Vagina (tissue), 2 donors: ENCODE data around the gene IBA57. TPM values are rescaled to one million over a fixed set of nuclear protein-coding genes. Genes with fewer than 3 reads are reported as not detected.
"Not testable (repeated sequence)": the region's sequence is repeated elsewhere in the genome, so short reads cannot be mapped to it uniquely, and the experiment has no call there.

Experiments
- DNase-seq, 2 donors: peaks; one replicate each; pipeline ENCODE4 v3.0.0-alpha.2; 2017; ENCODE audit errors: extremely low spot score in 2 of 2
- H3K27ac ChIP-seq: fragments of 200-600 bp; sonication (generic); one replicate; pipeline ENCODE4 v1.5.1; 2019
- H3K27me3 ChIP-seq: fragments of 200-600 bp; sonication (generic); one replicate; pipeline ENCODE4 v1.5.1; 2019
- H3K36me3 ChIP-seq, 2 donors: fragments of 200-600 bp; sonication (generic); one replicate each; pipeline ENCODE4 v1.5.1; 2017 to 2019
- H3K4me1 ChIP-seq: fragments of 200-600 bp; sonication (generic); one replicate; pipeline ENCODE4 v1.5.1; 2019
- H3K4me3 ChIP-seq, 2 donors: fragments of 200-600 bp; sonication (generic); 1 replicate in 1 of 2; 2 replicates in 1 of 2; pipeline ENCODE4 v1.5.1; 2016 to 2019
- H3K9me3 ChIP-seq: fragments of 200-600 bp; sonication (generic); one replicate; pipeline ENCODE4 v1.5.1; 2019
- CTCF ChIP-seq, 3 experiments: fragments of 450-650 bp in 2 of 3; fragments of 200-600 bp in 1 of 3; sonication (generic) in 1 of 3; IDR thresholded peaks; one replicate each; pipeline ENCODE4 v1.5.1; 2017 to 2019; ENCODE audit warnings: antibody characterized with exemption in 3 of 3, mild to moderate bottlenecking in 2 of 3, moderate library complexity in 2 of 3
- POLR2A ChIP-seq, 2 donors: fragments of 450-650 bp; IDR thresholded peaks; one replicate each; pipeline ENCODE4 v1.6.1; 2017; ENCODE audit warnings: antibody characterized with exemption in 2 of 2, mild to moderate bottlenecking in 2 of 2, moderate library complexity in 2 of 2
- POLR2AphosphoS5 ChIP-seq, 2 donors: sonication (generic); formaldehyde crosslinking; IDR thresholded peaks; one replicate each; pipeline ENCODE4 v1.9.0; 2017; ENCODE audit warnings: antibody characterized with exemption in 2 of 2, mild to moderate bottlenecking in 2 of 2, low read depth in 1 of 2; ENCODE audit not compliant: insufficient read depth in 1 of 2
- intact Hi-C: fragments of 100-400 bp; cut with DNase I; formaldehyde crosslinking; loops from one replicate; pipeline ENCODE4 v1.15.1; 2023
- total RNA-seq: library from RNA; depleted of rRNA; stranded (reverse); fragments of >200 nt; gene quantifications from one replicate; pipeline ENCODE4 v1.2.3, GENCODE V29; 2016

IBA57 gene
- total RNA-seq, 1 donor from 2014 or later, result 3.4 TPM

DNA sequence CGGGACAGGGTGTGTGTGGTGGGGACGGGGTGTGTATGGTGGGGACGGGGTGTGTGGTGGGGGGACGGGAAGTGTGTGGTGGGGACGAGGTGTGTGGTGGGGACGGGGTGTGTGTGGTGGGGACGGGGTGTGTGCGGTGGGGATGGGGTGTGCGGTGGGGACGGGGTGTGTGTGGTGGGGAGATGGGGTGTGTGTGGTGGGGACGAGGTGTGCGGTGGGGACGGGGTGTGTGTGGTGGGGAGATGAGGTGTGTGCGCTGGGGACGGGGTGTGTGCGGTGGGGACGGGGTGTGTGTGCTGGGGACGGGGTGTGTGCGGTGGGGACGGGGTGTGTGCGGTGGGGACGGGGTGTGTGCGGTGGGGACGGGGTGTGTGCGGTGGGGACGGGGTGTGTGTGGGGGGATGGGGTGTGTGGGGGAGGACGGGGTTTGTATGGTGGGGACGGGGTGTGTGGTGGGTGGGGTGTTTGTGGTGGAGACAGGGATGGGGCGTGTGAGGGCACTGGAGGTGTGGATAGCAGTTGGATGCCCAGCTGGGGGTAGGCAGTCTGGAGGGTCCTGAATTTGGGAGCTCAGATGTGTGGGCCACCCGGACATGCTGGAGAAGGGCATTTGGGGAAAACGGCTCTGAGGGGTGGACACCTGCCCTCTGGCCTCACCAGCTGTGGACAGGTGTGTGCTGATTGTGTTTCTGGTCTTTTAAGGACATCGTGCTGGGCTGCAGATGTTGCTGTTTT, 16.9 kb downstream of the IBA57 start:
- no peaks in the 10 kb centered on the region for H3K36me3 ChIP-seq
- intact Hi-C loops, result no loop called here
- no peaks in the 10 kb centered on the region for H3K9me3 ChIP-seq
- no peak overlapping the region for H3K4me3 ChIP-seq
- no peak for DNase-seq
- H3K4me1 ChIP-seq, result no peaks in the 10 kb centered on the region
- TF ChIP-seq POLR2AphosphoS5 (IDR thresholded peaks at IDR 0.05; ENCODE audit: insufficient read depth in 1 of 2, low read depth in 1 of 2), result no peak
- no peak for TF ChIP-seq POLR2A (IDR thresholded peaks at IDR 0.05)
- TF ChIP-seq CTCF (IDR thresholded peaks at IDR 0.05), result no peak
- no peaks in the 10 kb centered on the region for H3K27me3 ChIP-seq
- no peak overlapping the region for H3K27ac ChIP-seq

- intact Hi-C loops, result no loop called here
- DNase-seq, result no peak
Measured at GRCh38 chr1:228184152-228184551, 18.5 kb downstream of the IBA57 start.

GRCh38 chr1:228185641-228185965, 20.0 kb downstream of the IBA57 start:
- DNase-seq, result no peak
- TF ChIP-seq POLR2A (IDR thresholded peaks at IDR 0.05) (no peak), POLR2AphosphoS5 (IDR thresholded peaks at IDR 0.05; ENCODE audit: insufficient read depth in 1 of 2, low read depth in 1 of 2) (no peak), CTCF (IDR thresholded peaks at IDR 0.05) (no peak)
- intact Hi-C loops, result no loop called here

More at GRCh38 chr1:228184152-228184551, 18.5 kb downstream of the IBA57 start:
- Histone ChIP-seq H3K4me1 (no peaks in the 10 kb centered on the region), H3K36me3 (no peaks in the 10 kb centered on the region), H3K27ac (no peak overlapping the region), H3K9me3 (no peaks in the 10 kb centered on the region), H3K27me3 (no peaks in the 10 kb centered on the region), H3K4me3 (no peak overlapping the region)
- no peak for TF ChIP-seq POLR2A (IDR thresholded peaks at IDR 0.05)
- TF ChIP-seq CTCF (IDR thresholded peaks at IDR 0.05), result no peak
- no peak for TF ChIP-seq POLR2AphosphoS5 (IDR thresholded peaks at IDR 0.05; ENCODE audit: insufficient read depth in 1 of 2, low read depth in 1 of 2)

GRCh38 chr1:228188249-228188648, 22.6 kb downstream of the IBA57 start:
- intact Hi-C loops, H3K4me3 ChIP-seq, H3K27me3 ChIP-seq, H3K27ac ChIP-seq, H3K36me3 ChIP-seq, H3K4me1 ChIP-seq, DNase-seq, H3K9me3 ChIP-seq: not testable (repeated sequence)

More at GRCh38 chr1:228185641-228185965, 20.0 kb downstream of the IBA57 start:
- Histone ChIP-seq H3K4me1 (no peaks in the 10 kb centered on the region), H3K27ac (no peak overlapping the region), H3K4me3 (no peak overlapping the region), H3K9me3 (no peaks in the 10 kb centered on the region), H3K36me3 (no peaks in the 10 kb centered on the region), H3K27me3 (no peaks in the 10 kb centered on the region)

DNA sequence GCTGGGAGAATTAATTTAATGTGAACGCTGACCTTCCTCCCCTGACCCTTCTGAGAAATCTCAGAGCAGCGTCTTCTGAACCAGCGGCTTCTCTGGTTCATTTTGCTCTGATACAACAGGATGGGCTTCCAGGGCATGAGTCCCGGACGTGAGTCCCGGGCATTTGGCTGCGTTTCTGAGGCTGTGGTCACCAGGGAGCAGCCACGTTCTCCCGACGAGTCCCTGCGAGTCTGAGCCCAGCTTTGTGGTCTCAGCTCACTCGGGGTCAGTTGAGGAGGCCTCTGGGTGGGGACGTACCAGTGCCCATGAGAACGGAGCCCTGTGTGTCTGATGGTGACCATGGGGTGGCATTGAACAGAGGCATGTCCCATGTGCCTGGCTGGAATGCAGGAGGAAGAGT, 24.6 kb downstream of the IBA57 start:
- no peaks in the 10 kb centered on the region for H3K4me1 ChIP-seq
- intact Hi-C loops, result no loop called here
- no peaks in the 10 kb centered on the region for H3K36me3 ChIP-seq
- H3K27ac ChIP-seq, result no peak overlapping the region
- no peaks in the 10 kb centered on the region for H3K27me3 ChIP-seq
- no peak overlapping the region for H3K4me3 ChIP-seq
- H3K9me3 ChIP-seq, result no peaks in the 10 kb centered on the region
- no peak for DNase-seq
- TF ChIP-seq POLR2AphosphoS5 (IDR thresholded peaks at IDR 0.05; ENCODE audit: insufficient read depth in 1 of 2, low read depth in 1 of 2), result no peak
- TF ChIP-seq POLR2A (IDR thresholded peaks at IDR 0.05), result no peak
- no peak for TF ChIP-seq CTCF (IDR thresholded peaks at IDR 0.05)
